Measurements from ENCODE around the gene SLC41A2. TPM values are rescaled to one million over a fixed set of nuclear protein-coding genes. Genes with fewer than 3 reads are reported as not detected.
A peak's percentile ranks its signal among the peaks of the same experiment; 100 is the strongest.

The SLC41A2 gene
- total and polyA plus RNA-seq, 2 donors (not counting 1 experiment from before 2014, with no cell fraction given): 12.3 to 22.8 TPM

GRCh38 chr12:104911942-104912341, 46.1 kb downstream of the SLC41A2 start:
- H4K20me1 ChIP-seq (ENCODE audit: control insufficient read depth, extremely low read depth, insufficient read depth, low read length): no peaks in the 10 kb centered on the region
- H3K4me1 ChIP-seq (ENCODE audit: control insufficient read depth, extremely low read depth, insufficient read depth, low read length): no peaks in the 10 kb centered on the region
- no peak overlapping the region for H2AFZ ChIP-seq (ENCODE audit: low read length)
- H3K79me2 ChIP-seq (ENCODE audit: control insufficient read depth, insufficient read depth, low read length): no peaks in the 10 kb centered on the region
- no peak for TF ChIP-seq CTCF (conservative IDR thresholded peaks at IDR 0.05 in 1 of 2, IDR thresholded peaks at IDR 0.05 in 1 of 2; ENCODE audit: low read depth in 1 of 2, low read length in 2 of 2)
- TF ChIP-seq EZH2 (IDR thresholded peaks at IDR 0.05; ENCODE audit: low read length, missing control alignments): no peak
- H3K36me3 ChIP-seq (ENCODE audit: control insufficient read depth, insufficient read depth, low read length): no peaks in the 10 kb centered on the region
- H3K27me3 ChIP-seq (ENCODE audit: control insufficient read depth, insufficient read depth, low read length): no peaks in the 10 kb centered on the region
- H3K27ac ChIP-seq (ENCODE audit: insufficient read depth, low read length): no peak overlapping the region
- no peak overlapping the region for H3K4me2 ChIP-seq (ENCODE audit: extremely low read depth, insufficient read depth, low read length)
- H3K9me3 ChIP-seq (ENCODE audit: control insufficient read depth, insufficient read depth, low read depth, low read length): no peaks in the 10 kb centered on the region
- no peak overlapping the region for H3K4me3 ChIP-seq (replicated peaks in 1 of 4; ENCODE audit: control extremely low read depth in 1 of 4, insufficient read depth in 1 of 4, low read depth in 3 of 4, low read length in 4 of 4)
- no peak for DNase-seq (ENCODE audit: low read depth in 2 of 2)
- no peak overlapping the region for H3K9ac ChIP-seq (ENCODE audit: insufficient read depth, low read length)

GRCh38 chr12:104910196-104910840, 47.8 kb downstream of the SLC41A2 start:
- H4K20me1 ChIP-seq (ENCODE audit: control insufficient read depth, extremely low read depth, insufficient read depth, low read length): no peaks in the 10 kb centered on the region
- no peak overlapping the region for H3K9ac ChIP-seq (ENCODE audit: insufficient read depth, low read length)
- peak; percentile 37 to 42 for DNase-seq (ENCODE audit: low read depth in 2 of 2)
- no peak overlapping the region for H3K4me2 ChIP-seq (ENCODE audit: extremely low read depth, insufficient read depth, low read length)
- TF ChIP-seq EZH2 (IDR thresholded peaks at IDR 0.05; ENCODE audit: low read length, missing control alignments): no peak
- no peak for TF ChIP-seq CTCF (conservative IDR thresholded peaks at IDR 0.05 in 1 of 2, IDR thresholded peaks at IDR 0.05 in 1 of 2; ENCODE audit: low read depth in 1 of 2, low read length in 2 of 2)
- no peaks in the 10 kb centered on the region for H3K9me3 ChIP-seq (ENCODE audit: control insufficient read depth, insufficient read depth, low read depth, low read length)
- H3K36me3 ChIP-seq (ENCODE audit: control insufficient read depth, insufficient read depth, low read length): no peaks in the 10 kb centered on the region
- H2AFZ ChIP-seq (ENCODE audit: low read length): no peak overlapping the region
- H3K4me1 ChIP-seq (ENCODE audit: control insufficient read depth, extremely low read depth, insufficient read depth, low read length): no peaks in the 10 kb centered on the region
- no peaks in the 10 kb centered on the region for H3K27me3 ChIP-seq (ENCODE audit: control insufficient read depth, insufficient read depth, low read length)
- H3K4me3 ChIP-seq (replicated peaks in 1 of 4; ENCODE audit: control extremely low read depth in 1 of 4, insufficient read depth in 1 of 4, low read depth in 3 of 4, low read length in 4 of 4): no peak overlapping the region
- H3K27ac ChIP-seq (ENCODE audit: insufficient read depth, low read length): no peak overlapping the region
- no peaks in the 10 kb centered on the region for H3K79me2 ChIP-seq (ENCODE audit: control insufficient read depth, insufficient read depth, low read length)

GRCh38 chr12:104909761-104910160, 48.3 kb downstream of the SLC41A2 start:
- Histone ChIP-seq H3K9me3 (ENCODE audit: control insufficient read depth, insufficient read depth, low read depth, low read length) (no peaks in the 10 kb centered on the region), H3K4me1 (ENCODE audit: control insufficient read depth, extremely low read depth, insufficient read depth, low read length) (no peaks in the 10 kb centered on the region), H3K4me3 (replicated peaks in 1 of 4; ENCODE audit: control extremely low read depth in 1 of 4, insufficient read depth in 1 of 4, low read depth in 3 of 4, low read length in 4 of 4) (no peak overlapping the region), H3K9ac (ENCODE audit: insufficient read depth, low read length) (no peak overlapping the region), H3K4me2 (ENCODE audit: extremely low read depth, insufficient read depth, low read length) (no peak overlapping the region), H3K79me2 (ENCODE audit: control insufficient read depth, insufficient read depth, low read length) (no peaks in the 10 kb centered on the region), H3K36me3 (ENCODE audit: control insufficient read depth, insufficient read depth, low read length) (no peaks in the 10 kb centered on the region), H3K27me3 (ENCODE audit: control insufficient read depth, insufficient read depth, low read length) (no peaks in the 10 kb centered on the region), H2AFZ (ENCODE audit: low read length) (no peak overlapping the region), H3K27ac (ENCODE audit: insufficient read depth, low read length) (no peak overlapping the region), H4K20me1 (ENCODE audit: control insufficient read depth, extremely low read depth, insufficient read depth, low read length) (no peaks in the 10 kb centered on the region)
- no peak for TF ChIP-seq CTCF (conservative IDR thresholded peaks at IDR 0.05 in 1 of 2, IDR thresholded peaks at IDR 0.05 in 1 of 2; ENCODE audit: low read depth in 1 of 2, low read length in 2 of 2)
- TF ChIP-seq EZH2 (IDR thresholded peaks at IDR 0.05; ENCODE audit: low read length, missing control alignments): no peak
- DNase-seq (ENCODE audit: low read depth in 2 of 2): peak; percentile 21 to 76

Other genes with a start within 250 kb of the SLC41A2 start
- 6.4 and 12.2 TPM in 2 replicates for gene NOPCHAP1, start 28.0 kb upstream of the SLC41A2 start, total RNA-seq
- 4.2 and 7.1 TPM in 2 replicates for gene NOPCHAP1, start 28.0 kb upstream of the SLC41A2 start, polyA plus RNA-seq
- 35.7 and 59.1 TPM in 2 replicates for gene ALDH1L2, start 126.2 kb upstream of the SLC41A2 start, total RNA-seq
- 37.8 and 88.2 TPM in 2 replicates for gene ALDH1L2, start 126.2 kb upstream of the SLC41A2 start, polyA plus RNA-seq
- 88.1 and 98.3 TPM in 2 replicates for gene WASHC4, start 149.4 kb upstream of the SLC41A2 start, total RNA-seq
- gene WASHC4, start 149.4 kb upstream of the SLC41A2 start, polyA plus RNA-seq: 40.2 and 56.5 TPM in 2 replicates